Prostate gland (tissue), 2 donors: ENCODE results near the gene PPFIBP2. TPM values are rescaled to one million over a fixed set of nuclear protein-coding genes. Genes with fewer than 3 reads are reported as not detected.

Source experiments
- DNase-seq: peaks from one replicate; pipeline ENCODE4 v3.0.0-alpha.2; 2019; ENCODE audit warnings: low spot score
- H3K27ac ChIP-seq, 2 donors: fragments of 200-600 bp; sonication (generic); 2 replicates each; pipeline ENCODE4 v1.5.1; 2017 to 2019
- H3K27me3 ChIP-seq: fragments of 200-600 bp; sonication (generic); replicated peaks from 2 replicates; pipeline ENCODE4 v1.5.1; 2019; ENCODE audit not compliant: insufficient read depth
- H3K36me3 ChIP-seq, 2 donors: fragments of 200-600 bp; sonication (generic); 1 replicate in 1 of 2; 2 replicates in 1 of 2; pipeline versions ENCODE4 v1.5.1 to v1.8.1; 2017 to 2019
- H3K4me1 ChIP-seq: fragments of 200-600 bp; sonication (generic); replicated peaks from 2 replicates; pipeline ENCODE4 v1.5.1; 2019
- H3K4me3 ChIP-seq, 2 donors: fragments of 200-600 bp; sonication (generic); 2 replicates each; pipeline ENCODE4 v1.5.1; 2017 to 2019
- H3K9me3 ChIP-seq: fragments of 200-600 bp; sonication (generic); 2 replicates; pipeline ENCODE4 v1.5.1; 2017
- POLR2A ChIP-seq: fragments of 450-650 bp; IDR thresholded peaks from one replicate; pipeline ENCODE4 v1.6.1; 2016; ENCODE audit warnings: antibody characterized with exemption, mild to moderate bottlenecking
- POLR2AphosphoS5 ChIP-seq: sonication (generic); formaldehyde crosslinking; IDR thresholded peaks from one replicate; pipeline ENCODE4 v1.6.1; 2017; ENCODE audit warnings: antibody characterized with exemption
- WGBS: methylation state at CpG from one replicate; pipeline ENCODE4 v1.1.5; 2018; 5-methylcytosine and 5-hydroxymethylcytosine counted together
- intact Hi-C: fragments of 100-400 bp; cut with DNase I; formaldehyde crosslinking; loops from one replicate; pipeline ENCODE4 v1.14.2; 2022
- total RNA-seq, 2 donors: library from RNA; depleted of rRNA; stranded (reverse); fragments of >200 nt; gene quantifications; one replicate each; pipeline ENCODE4 v1.1.0, GENCODE V29; 2016
- TF ChIP-seq, protein P1 (sequence below), 4 experiments: fragments of 200-600 bp in 2 of 4; fragments of 450-650 bp in 2 of 4; sonication (generic) in 2 of 4; IDR thresholded peaks; 1 replicate in 3 of 4; 2 replicates in 1 of 4; pipeline ENCODE4 v1.5.1; 2016 to 2019; ENCODE audit warnings: antibody characterized with exemption in 4 of 4, mild to moderate bottlenecking in 2 of 4, moderate library complexity in 2 of 4

Gene PPFIBP2
- total RNA-seq, 2 donors from 2014 or later = 76.3 to 88.3 TPM

DNA sequence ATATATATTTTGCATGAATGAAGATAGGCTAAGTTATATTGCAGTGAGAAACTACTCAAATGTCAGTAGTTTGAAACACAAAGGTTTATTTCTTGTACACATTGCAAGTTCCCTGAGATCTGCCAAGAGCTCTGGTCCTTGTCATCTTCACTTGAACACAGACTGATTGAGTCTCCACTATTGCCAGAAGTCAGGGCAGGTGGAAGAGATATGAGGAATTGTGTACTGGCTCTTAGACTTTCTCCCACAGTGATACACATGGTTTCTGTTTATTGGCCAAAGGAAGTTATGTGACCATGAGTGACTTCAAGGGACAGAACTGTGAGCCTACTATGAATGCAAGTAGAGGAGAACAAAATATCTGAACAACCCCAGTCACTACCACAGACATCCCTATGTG is 44.2 kb downstream of the PPFIBP2 start:
- Histone ChIP-seq H3K4me1 (peaks cover 7% of the 10 kb centered on the region), H3K4me3 (no peak overlapping the region), H3K9me3 (no peaks in the 10 kb centered on the region), H3K27ac (no peak overlapping the region), H3K36me3 (no peaks in the 10 kb centered on the region), H3K27me3 (no peaks in the 10 kb centered on the region)
- no peak for DNase-seq
- TF ChIP-seq POLR2A (no peak), POLR2AphosphoS5 (no peak)
- TF ChIP-seq, protein P1, sequence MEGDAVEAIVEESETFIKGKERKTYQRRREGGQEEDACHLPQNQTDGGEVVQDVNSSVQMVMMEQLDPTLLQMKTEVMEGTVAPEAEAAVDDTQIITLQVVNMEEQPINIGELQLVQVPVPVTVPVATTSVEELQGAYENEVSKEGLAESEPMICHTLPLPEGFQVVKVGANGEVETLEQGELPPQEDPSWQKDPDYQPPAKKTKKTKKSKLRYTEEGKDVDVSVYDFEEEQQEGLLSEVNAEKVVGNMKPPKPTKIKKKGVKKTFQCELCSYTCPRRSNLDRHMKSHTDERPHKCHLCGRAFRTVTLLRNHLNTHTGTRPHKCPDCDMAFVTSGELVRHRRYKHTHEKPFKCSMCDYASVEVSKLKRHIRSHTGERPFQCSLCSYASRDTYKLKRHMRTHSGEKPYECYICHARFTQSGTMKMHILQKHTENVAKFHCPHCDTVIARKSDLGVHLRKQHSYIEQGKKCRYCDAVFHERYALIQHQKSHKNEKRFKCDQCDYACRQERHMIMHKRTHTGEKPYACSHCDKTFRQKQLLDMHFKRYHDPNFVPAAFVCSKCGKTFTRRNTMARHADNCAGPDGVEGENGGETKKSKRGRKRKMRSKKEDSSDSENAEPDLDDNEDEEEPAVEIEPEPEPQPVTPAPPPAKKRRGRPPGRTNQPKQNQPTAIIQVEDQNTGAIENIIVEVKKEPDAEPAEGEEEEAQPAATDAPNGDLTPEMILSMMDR (IDR thresholded peaks at IDR 0.05) = no peak
- intact Hi-C loops = no loop called here

DNA sequence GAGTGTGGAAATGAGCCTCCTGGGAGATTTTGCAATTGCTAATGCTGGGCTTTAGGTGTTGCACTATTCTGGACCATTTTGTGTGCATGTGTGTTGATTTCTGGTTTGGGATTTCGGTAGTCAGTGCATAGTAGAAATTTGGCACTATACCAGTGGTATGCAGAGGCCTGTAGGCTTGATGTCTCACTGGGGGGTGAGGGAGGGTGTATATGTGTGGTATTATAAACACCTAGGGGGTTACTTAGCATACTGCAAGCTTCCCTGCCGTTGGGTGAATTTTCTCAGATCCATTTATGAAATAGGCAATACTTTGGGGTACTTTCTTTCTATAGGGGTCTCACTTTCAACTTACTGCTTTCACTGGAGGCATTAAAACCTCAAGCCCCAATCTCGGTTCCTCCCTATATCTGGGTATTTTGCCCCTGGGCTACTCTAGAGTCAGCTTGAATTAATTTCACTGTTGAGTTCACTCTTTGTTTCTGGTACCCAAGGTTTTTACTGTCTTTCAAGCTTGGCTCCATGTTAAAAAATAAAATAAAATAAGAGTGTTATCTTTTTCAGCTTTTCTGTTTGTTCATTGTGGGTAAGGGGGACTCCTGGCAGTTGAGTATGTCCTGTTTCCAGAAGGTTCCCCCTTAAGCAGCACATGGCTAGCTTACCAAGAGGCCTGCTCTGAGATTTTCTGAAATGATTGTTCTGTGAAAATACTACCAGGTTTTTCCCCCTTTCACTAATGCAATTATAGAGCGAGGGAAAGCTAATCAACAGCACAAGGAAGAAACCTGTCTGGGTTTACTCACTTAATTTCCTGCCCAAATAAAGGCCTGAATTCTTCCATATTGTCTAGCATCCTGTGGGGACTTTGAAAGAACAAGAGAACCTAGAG is 45.8 kb downstream of the PPFIBP2 start:
- H3K4me1 ChIP-seq = peaks cover 6% of the 10 kb centered on the region
- DNase-seq = no peak
- intact Hi-C loops = no loop called here
- no peak overlapping the region for H3K4me3 ChIP-seq
- H3K27me3 ChIP-seq = no peaks in the 10 kb centered on the region
- no peaks in the 10 kb centered on the region for H3K9me3 ChIP-seq
- TF ChIP-seq POLR2AphosphoS5 (no peak), POLR2A (no peak)
- TF ChIP-seq, protein P1 (IDR thresholded peaks at IDR 0.05) = no peak
- 78% methylated on average over 4 of the region's 4 CpGs for WGBS
- H3K36me3 ChIP-seq = no peaks in the 10 kb centered on the region
- H3K27ac ChIP-seq = no peak overlapping the region

DNA sequence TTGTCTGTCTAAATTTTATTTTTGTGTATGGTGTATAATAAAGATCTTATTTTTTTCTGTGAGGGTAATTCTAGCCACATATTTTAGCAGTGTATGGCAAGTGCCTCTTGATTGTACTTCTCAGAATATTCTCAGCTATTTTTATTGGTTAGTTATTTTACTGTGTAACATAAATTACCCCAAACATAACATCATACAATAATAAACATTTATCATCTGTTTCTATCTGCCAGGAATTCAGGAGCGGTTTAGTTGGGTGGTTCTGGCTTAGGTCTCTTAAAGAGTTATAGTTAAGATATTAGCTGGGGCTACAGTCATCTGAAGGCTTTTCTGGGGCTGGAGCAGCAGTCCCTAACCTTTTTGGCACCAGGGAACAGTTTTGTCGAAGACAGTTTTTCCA is 47.8 kb downstream of the PPFIBP2 start:
- H3K4me3 ChIP-seq = no peak overlapping the region
- H3K9me3 ChIP-seq = no peaks in the 10 kb centered on the region
- no peaks in the 10 kb centered on the region for H3K4me1 ChIP-seq
- no peak for DNase-seq
- H3K36me3 ChIP-seq = no peaks in the 10 kb centered on the region
- no peaks in the 10 kb centered on the region for H3K27me3 ChIP-seq
- intact Hi-C loops = no loop called here
- 26% methylated on average over 2 of the region's 2 CpGs for WGBS
- no peak for TF ChIP-seq POLR2AphosphoS5
- TF ChIP-seq, protein P1 (IDR thresholded peaks at IDR 0.05) = no peak
- TF ChIP-seq POLR2A = no peak
- H3K27ac ChIP-seq = peak overlapping the region in 1 of 2 donors; percentile 9

DNA sequence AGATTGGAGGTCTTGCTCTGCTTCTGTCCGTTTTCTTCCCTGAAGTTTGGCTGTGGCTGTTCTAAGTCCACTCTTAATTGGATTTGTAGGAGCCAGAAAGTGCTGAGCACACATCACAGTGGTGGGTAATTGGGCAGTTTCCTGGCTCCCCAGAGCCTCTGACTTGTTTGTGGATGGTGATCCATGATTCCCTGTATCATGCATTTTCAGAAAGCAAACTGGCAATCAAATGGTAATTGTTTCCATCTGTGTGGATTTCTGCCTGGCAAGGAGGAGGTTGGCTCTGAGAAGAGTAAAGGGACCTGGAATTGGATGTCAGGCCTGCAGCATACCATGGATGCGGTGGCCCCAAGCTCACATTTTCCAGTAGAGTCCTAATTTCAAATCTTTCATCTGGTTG is 49.5 kb downstream of the PPFIBP2 start:
- Histone ChIP-seq H3K27me3 (no peaks in the 10 kb centered on the region), H3K36me3 (no peaks in the 10 kb centered on the region), H3K27ac (no peak overlapping the region), H3K4me1 (no peaks in the 10 kb centered on the region), H3K4me3 (no peak overlapping the region), H3K9me3 (no peaks in the 10 kb centered on the region)
- TF ChIP-seq POLR2AphosphoS5 (no peak), POLR2A (no peak)
- TF ChIP-seq, protein P1 (IDR thresholded peaks at IDR 0.05) = no peak
- intact Hi-C loops = no loop called here
- 90% methylated on average over 2 of the region's 2 CpGs for WGBS
- no peak for DNase-seq

DNA sequence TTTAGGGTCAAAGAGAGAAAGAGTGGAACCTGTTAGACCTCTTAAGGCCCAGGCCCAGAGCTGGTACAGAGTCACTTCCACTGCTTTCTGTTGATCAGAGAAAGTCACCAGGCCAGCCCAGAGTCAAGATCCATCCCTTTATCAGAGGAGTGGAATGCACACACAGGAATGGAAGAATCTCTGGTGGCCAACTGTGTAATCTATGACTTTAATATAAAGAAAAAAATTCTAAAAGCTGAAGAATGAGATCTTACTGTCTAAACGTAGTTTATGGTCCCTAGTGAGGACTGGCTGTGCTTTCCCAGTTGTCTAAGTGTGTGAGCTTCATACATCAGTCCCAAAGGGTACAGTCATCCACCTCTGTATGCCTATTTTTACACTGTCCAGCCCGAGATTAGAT is 51.0 kb downstream of the PPFIBP2 start:
- H3K36me3 ChIP-seq = no peaks in the 10 kb centered on the region
- DNase-seq = no peak
- no peak overlapping the region for H3K4me3 ChIP-seq
- peaks cover 10% of the 10 kb centered on the region for H3K4me1 ChIP-seq
- TF ChIP-seq POLR2A (no peak), POLR2AphosphoS5 (no peak)
- TF ChIP-seq, protein P1 (IDR thresholded peaks at IDR 0.05) = no peak
- intact Hi-C loops = no loop called here
- H3K9me3 ChIP-seq = no peaks in the 10 kb centered on the region
- no peak overlapping the region for H3K27ac ChIP-seq
- 55% methylated on average over 2 of the region's 2 CpGs for WGBS
- H3K27me3 ChIP-seq = no peaks in the 10 kb centered on the region
